ENCODE data around the gene MSN.
A peak's percentile ranks its signal among the peaks of the same experiment; 100 is the strongest.

Gene MSN

DNA sequence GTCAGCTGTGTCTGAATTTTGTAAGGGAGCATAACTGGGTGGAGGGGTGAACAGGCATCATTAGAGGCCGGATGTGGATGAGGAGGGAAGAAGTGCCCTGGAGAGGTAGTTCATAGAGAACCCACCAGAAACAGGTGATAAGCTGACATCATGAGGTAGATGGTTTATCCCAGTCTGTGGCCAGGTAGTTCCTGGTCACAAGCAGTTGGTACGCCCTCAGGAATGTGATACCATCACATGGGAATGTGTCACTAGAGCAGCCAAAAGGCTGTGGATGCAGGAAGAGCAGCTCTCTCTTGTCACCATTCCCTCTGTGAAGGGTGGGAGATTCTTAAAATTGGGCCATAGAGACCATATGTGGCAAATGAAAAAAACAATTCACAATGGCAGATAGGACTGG lies 21.9 kb downstream of the MSN start:
- no peaks in the 10 kb centered on the region for H3K36me3 ChIP-seq (ENCODE audit: low read length)
- 0 out of 2 replicates have a peak, but pooled peaks cover 3% of the 10 kb centered on the region for H3F3A ChIP-seq (ENCODE audit: insufficient read depth)
- no peak overlapping the region for H3K4me2 ChIP-seq (ENCODE audit: low read depth, low read length, poor library complexity, severe bottlenecking)
- no peaks in the 10 kb centered on the region for H3K27me3 ChIP-seq (ENCODE audit: low read length)
- peak overlapping the region; percentile 62; the same call in 1 of the 2 replicates for H3K27ac ChIP-seq (ENCODE audit: low read depth, low read length)
- H3K9ac ChIP-seq (ENCODE audit: low read length), result no peak overlapping the region
- H3K79me2 ChIP-seq (ENCODE audit: insufficient read depth, low read length), result peaks cover 100% of the 10 kb centered on the region
- TF ChIP-seq EZH2phosphoT487 (conservative IDR thresholded peaks at IDR 0.05; ENCODE audit: low read length), result no peak
- TF ChIP-seq, protein P1, sequence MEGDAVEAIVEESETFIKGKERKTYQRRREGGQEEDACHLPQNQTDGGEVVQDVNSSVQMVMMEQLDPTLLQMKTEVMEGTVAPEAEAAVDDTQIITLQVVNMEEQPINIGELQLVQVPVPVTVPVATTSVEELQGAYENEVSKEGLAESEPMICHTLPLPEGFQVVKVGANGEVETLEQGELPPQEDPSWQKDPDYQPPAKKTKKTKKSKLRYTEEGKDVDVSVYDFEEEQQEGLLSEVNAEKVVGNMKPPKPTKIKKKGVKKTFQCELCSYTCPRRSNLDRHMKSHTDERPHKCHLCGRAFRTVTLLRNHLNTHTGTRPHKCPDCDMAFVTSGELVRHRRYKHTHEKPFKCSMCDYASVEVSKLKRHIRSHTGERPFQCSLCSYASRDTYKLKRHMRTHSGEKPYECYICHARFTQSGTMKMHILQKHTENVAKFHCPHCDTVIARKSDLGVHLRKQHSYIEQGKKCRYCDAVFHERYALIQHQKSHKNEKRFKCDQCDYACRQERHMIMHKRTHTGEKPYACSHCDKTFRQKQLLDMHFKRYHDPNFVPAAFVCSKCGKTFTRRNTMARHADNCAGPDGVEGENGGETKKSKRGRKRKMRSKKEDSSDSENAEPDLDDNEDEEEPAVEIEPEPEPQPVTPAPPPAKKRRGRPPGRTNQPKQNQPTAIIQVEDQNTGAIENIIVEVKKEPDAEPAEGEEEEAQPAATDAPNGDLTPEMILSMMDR (IDR thresholded peaks at IDR 0.05; ENCODE audit: insufficient read depth, low read length, poor library complexity, severe bottlenecking), result no peak
- no peak overlapping the region for H3K4me3 ChIP-seq (ENCODE audit: insufficient read depth, low read length, poor library complexity, severe bottlenecking)
- H2AFZ ChIP-seq (ENCODE audit: low read depth, low read length, severe bottlenecking), result no peak overlapping the region
- H3K9me3 ChIP-seq (ENCODE audit: insufficient read depth, low read length), result no peaks in the 10 kb centered on the region
- no peaks in the 10 kb centered on the region for H4K20me1 ChIP-seq (ENCODE audit: low read depth, low read length)
- H3K9me2 ChIP-seq (replicated peaks; ENCODE audit: insufficient read depth, low read length), result no peaks in the 10 kb centered on the region

- Histone ChIP-seq H2AFZ (ENCODE audit: low read depth, low read length, severe bottlenecking) (no peak overlapping the region), H3F3A (ENCODE audit: insufficient read depth) (0 out of 2 replicates have a peak, but pooled peaks cover 3% of the 10 kb centered on the region), H3K9me2 (replicated peaks; ENCODE audit: insufficient read depth, low read length) (no peaks in the 10 kb centered on the region), H3K9me3 (ENCODE audit: insufficient read depth, low read length) (no peaks in the 10 kb centered on the region), H4K20me1 (ENCODE audit: low read depth, low read length) (no peaks in the 10 kb centered on the region), H3K36me3 (ENCODE audit: low read length) (no peaks in the 10 kb centered on the region), H3K27me3 (ENCODE audit: low read length) (no peaks in the 10 kb centered on the region), H3K4me2 (ENCODE audit: low read depth, low read length, poor library complexity, severe bottlenecking) (no peak overlapping the region), H3K9ac (ENCODE audit: low read length) (no peak overlapping the region), H3K4me3 (ENCODE audit: insufficient read depth, low read length, poor library complexity, severe bottlenecking) (no peak overlapping the region), H3K79me2 (ENCODE audit: insufficient read depth, low read length) (peaks cover 99% of the 10 kb centered on the region), H3K27ac (ENCODE audit: low read depth, low read length) (peak overlapping the region; percentile 15; the same call in 1 of the 2 replicates)
- TF ChIP-seq, protein P1 (IDR thresholded peaks at IDR 0.05; ENCODE audit: insufficient read depth, low read length, poor library complexity, severe bottlenecking), result no peak
- TF ChIP-seq EZH2phosphoT487 (conservative IDR thresholded peaks at IDR 0.05; ENCODE audit: low read length), result no peak
Observed at GRCh38 chrX:65690057-65690855, 22.8 kb downstream of the MSN start.

DNA sequence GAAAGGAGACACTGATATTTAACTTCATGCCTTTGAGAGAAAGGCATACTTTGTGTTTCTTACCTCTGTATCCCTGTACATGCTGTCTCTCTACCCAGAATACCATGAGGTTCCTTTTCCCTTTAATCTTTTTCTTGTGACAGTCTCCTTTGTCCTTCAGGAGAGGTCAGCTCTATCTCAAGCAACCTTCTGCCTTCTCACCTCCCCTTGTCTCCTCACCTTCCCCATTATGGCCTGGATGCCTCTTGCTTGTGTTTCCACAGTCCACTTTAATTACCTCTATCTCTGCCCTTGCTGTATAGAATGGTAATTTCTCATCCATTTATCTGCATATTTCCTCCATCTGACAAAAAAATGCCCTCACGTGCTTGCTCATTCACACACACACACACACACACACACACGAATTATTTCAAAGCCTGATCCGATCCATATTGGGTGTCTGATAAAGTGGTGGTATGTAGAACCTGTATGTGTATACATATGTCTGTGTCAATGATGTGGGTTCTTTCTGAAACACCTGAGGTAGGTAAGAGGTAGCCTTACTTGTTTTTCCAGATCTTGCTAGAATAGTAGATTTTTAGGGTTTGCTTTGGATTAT lies 28.5 kb downstream of the MSN start:
- Histone ChIP-seq H3F3A (ENCODE audit: insufficient read depth) (peaks cover 34% of the 10 kb centered on the region), H3K9me2 (replicated peaks; ENCODE audit: insufficient read depth, low read length) (no peaks in the 10 kb centered on the region), H3K36me3 (ENCODE audit: low read length) (no peaks in the 10 kb centered on the region), H3K9ac (ENCODE audit: low read length) (peak overlapping the region; percentile 64), H3K9me3 (ENCODE audit: insufficient read depth, low read length) (no peaks in the 10 kb centered on the region), H3K27me3 (ENCODE audit: low read length) (no peaks in the 10 kb centered on the region), H4K20me1 (ENCODE audit: low read depth, low read length) (no peaks in the 10 kb centered on the region), H3K27ac (ENCODE audit: low read depth, low read length) (peak overlapping the region; percentile 100), H3K4me3 (ENCODE audit: insufficient read depth, low read length, poor library complexity, severe bottlenecking) (no peak overlapping the region), H3K4me2 (ENCODE audit: low read depth, low read length, poor library complexity, severe bottlenecking) (peak overlapping the region; percentile 94), H3K79me2 (ENCODE audit: insufficient read depth, low read length) (peaks cover 80% of the 10 kb centered on the region), H2AFZ (ENCODE audit: low read depth, low read length, severe bottlenecking) (no peak overlapping the region)
- no peak for TF ChIP-seq EZH2phosphoT487 (conservative IDR thresholded peaks at IDR 0.05; ENCODE audit: low read length)
- TF ChIP-seq, protein P1 (IDR thresholded peaks at IDR 0.05; ENCODE audit: insufficient read depth, low read length, poor library complexity, severe bottlenecking), result no peak

Data from SU-DHL-6 (cell line).